ENCODE data around the gene SPIRE1.

- TF ChIP-seq CTCF (IDR thresholded peaks at IDR 0.05; ENCODE audit: borderline replicate concordance, extremely low read depth, low read length, poor library complexity, severe bottlenecking) (no peak), EZH2 (IDR thresholded peaks at IDR 0.05; ENCODE audit: borderline replicate concordance, low read depth, low read length, severe bottlenecking) (no peak)
Observed at GRCh38 chr18:12606592-12607315, 51.2 kb downstream of the SPIRE1 start.
